ENCODE results near the gene CIAO1.

Gene CIAO1

DNA sequence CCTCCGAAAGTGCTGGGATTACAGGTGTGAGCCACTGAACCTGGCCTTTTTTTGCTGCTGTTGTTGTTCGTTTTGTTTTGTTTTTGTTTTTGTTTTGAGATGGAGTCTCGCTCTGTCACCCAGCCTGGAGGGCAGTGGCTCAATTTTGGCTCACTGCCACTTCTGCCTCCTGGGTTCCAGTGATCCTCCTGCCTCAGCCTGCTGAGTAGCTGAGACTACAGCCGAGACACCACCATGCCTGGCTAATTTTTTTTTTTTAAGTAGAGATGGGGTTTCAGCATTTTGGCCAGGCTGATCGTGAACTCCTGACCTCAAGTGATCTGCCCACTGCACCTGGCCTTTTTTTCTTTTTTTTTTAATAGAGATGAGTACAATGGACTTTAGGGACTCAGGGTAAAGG, 22.2 kb upstream of the CIAO1 start:
- TF ChIP-seq BACH2 (CRISPR knock-in tag; IDR thresholded peaks at IDR 0.05; ENCODE audit: borderline replicate concordance) (no peak), ISL1 (CRISPR knock-in tag; IDR thresholded peaks at IDR 0.05) (no peak), RARB (CRISPR knock-in tag; IDR thresholded peaks at IDR 0.05) (no peak), ZNF70 (CRISPR knock-in tag; IDR thresholded peaks at IDR 0.05) (no peak), PPARA (CRISPR knock-in tag; IDR thresholded peaks at IDR 0.05; ENCODE audit: borderline replicate concordance) (no peak), TOX (CRISPR knock-in tag; IDR thresholded peaks at IDR 0.05; ENCODE audit: borderline replicate concordance) (no peak), ZC3H10 (CRISPR knock-in tag; IDR thresholded peaks at IDR 0.05) (no peak), ZNF8 (CRISPR knock-in tag; IDR thresholded peaks at IDR 0.05) (no peak), ESRRG (CRISPR knock-in tag; IDR thresholded peaks at IDR 0.05) (no peak), OSR1 (CRISPR knock-in tag; IDR thresholded peaks at IDR 0.05) (no peak), TCF4 (CRISPR knock-in tag; IDR thresholded peaks at IDR 0.05; ENCODE audit: borderline replicate concordance) (no peak), CSDC2 (CRISPR knock-in tag; IDR thresholded peaks at IDR 0.05) (no peak), ARNTL (CRISPR knock-in tag; IDR thresholded peaks at IDR 0.05; ENCODE audit: borderline replicate concordance, low read depth) (no peak)
- TF ChIP-seq, protein P1, sequence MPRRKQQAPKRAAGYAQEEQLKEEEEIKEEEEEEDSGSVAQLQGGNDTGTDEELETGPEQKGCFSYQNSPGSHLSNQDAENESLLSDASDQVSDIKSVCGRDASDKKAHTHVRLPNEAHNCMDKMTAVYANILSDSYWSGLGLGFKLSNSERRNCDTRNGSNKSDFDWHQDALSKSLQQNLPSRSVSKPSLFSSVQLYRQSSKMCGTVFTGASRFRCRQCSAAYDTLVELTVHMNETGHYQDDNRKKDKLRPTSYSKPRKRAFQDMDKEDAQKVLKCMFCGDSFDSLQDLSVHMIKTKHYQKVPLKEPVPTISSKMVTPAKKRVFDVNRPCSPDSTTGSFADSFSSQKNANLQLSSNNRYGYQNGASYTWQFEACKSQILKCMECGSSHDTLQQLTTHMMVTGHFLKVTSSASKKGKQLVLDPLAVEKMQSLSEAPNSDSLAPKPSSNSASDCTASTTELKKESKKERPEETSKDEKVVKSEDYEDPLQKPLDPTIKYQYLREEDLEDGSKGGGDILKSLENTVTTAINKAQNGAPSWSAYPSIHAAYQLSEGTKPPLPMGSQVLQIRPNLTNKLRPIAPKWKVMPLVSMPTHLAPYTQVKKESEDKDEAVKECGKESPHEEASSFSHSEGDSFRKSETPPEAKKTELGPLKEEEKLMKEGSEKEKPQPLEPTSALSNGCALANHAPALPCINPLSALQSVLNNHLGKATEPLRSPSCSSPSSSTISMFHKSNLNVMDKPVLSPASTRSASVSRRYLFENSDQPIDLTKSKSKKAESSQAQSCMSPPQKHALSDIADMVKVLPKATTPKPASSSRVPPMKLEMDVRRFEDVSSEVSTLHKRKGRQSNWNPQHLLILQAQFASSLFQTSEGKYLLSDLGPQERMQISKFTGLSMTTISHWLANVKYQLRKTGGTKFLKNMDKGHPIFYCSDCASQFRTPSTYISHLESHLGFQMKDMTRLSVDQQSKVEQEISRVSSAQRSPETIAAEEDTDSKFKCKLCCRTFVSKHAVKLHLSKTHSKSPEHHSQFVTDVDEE (CRISPR knock-in tag; IDR thresholded peaks at IDR 0.05), result no peak
- TF ChIP-seq, protein P2, sequence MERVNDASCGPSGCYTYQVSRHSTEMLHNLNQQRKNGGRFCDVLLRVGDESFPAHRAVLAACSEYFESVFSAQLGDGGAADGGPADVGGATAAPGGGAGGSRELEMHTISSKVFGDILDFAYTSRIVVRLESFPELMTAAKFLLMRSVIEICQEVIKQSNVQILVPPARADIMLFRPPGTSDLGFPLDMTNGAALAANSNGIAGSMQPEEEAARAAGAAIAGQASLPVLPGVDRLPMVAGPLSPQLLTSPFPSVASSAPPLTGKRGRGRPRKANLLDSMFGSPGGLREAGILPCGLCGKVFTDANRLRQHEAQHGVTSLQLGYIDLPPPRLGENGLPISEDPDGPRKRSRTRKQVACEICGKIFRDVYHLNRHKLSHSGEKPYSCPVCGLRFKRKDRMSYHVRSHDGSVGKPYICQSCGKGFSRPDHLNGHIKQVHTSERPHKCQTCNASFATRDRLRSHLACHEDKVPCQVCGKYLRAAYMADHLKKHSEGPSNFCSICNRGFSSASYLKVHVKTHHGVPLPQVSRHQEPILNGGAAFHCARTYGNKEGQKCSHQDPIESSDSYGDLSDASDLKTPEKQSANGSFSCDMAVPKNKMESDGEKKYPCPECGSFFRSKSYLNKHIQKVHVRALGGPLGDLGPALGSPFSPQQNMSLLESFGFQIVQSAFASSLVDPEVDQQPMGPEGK (CRISPR knock-in tag; IDR thresholded peaks at IDR 0.05; ENCODE audit: borderline replicate concordance), result no peak
- no peak for ATAC-seq

DNA sequence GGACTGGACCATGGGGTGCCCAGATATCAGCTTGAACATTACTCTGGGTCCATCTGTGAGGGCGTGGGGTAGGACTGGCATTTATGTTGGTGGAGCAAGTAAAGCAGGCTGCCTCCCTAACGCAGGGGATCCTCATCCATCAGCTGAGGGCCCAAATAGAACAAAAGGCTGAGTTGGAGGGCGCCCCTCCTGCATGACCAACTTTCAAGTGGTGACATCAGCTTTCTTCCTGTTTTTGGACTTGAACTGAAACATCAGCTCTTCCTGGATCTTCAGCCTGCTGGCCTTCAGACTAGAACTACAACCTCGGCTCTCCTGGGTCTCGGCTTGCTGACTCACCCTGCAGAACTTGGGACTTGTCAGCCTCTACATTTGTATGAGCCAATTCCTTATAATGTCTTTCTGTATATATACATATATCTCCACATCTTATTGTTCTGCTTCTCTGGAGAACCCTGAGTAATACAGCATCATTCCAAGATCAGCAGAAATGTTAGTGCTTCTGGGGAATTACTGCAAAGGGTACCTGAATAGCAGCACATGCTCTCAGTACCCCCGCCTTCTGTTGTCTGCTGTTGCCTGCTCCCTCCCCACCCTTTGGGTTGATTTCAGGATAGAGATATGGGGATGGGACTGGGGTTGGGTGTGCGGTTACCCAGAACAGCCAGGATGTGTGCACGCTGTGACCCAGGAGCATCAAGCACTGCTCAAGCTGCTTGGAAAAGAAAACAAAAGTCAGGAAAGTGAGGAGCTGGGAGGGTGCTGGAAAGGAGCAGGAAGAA, 20.2 kb upstream of the CIAO1 start:
- no peak for ATAC-seq
- TF ChIP-seq ZFP30 (CRISPR knock-in tag; IDR thresholded peaks at IDR 0.05), result no peak
- no peak for TF ChIP-seq CSDC2 (CRISPR knock-in tag; IDR thresholded peaks at IDR 0.05)
- TF ChIP-seq, protein P3, sequence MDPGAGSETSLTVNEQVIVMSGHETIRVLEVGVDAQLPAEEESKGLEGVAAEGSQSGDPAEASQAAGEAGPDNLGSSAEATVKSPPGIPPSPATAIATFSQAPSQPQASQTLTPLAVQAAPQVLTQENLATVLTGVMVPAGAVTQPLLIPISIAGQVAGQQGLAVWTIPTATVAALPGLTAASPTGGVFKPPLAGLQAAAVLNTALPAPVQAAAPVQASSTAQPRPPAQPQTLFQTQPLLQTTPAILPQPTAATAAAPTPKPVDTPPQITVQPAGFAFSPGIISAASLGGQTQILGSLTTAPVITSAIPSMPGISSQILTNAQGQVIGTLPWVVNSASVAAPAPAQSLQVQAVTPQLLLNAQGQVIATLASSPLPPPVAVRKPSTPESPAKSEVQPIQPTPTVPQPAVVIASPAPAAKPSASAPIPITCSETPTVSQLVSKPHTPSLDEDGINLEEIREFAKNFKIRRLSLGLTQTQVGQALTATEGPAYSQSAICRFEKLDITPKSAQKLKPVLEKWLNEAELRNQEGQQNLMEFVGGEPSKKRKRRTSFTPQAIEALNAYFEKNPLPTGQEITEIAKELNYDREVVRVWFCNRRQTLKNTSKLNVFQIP (CRISPR knock-in tag; IDR thresholded peaks at IDR 0.05; ENCODE audit: borderline replicate concordance, low read depth), result no peak
- no peak for TF ChIP-seq ZC3H10 (CRISPR knock-in tag; IDR thresholded peaks at IDR 0.05)
- TF ChIP-seq PPARA (CRISPR knock-in tag; IDR thresholded peaks at IDR 0.05; ENCODE audit: borderline replicate concordance), result no peak
- TF ChIP-seq, protein P1 (CRISPR knock-in tag; IDR thresholded peaks at IDR 0.05), result no peak
- TF ChIP-seq ZNF8 (CRISPR knock-in tag; IDR thresholded peaks at IDR 0.05), result no peak
- TF ChIP-seq RARB (CRISPR knock-in tag; IDR thresholded peaks at IDR 0.05), result no peak

DNA sequence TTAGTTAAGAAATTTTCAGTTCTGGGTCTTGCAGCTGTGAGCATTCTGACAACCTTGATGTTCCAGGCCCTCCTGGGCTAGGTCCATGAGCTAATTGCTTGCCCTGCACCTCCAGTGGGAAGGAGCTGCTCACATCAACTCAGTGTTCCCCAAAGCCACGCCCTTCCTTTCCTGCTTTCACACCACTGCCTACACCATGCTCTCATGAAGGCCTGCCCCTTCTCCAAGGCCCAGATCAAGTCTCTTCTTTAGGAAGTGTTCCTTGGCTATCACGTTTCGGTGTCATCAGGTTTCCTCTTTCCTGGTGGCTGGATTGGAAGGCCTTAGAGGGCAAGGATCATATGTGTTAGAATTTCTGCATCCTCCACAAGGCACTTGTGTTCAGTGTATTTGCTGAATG, 19.0 kb upstream of the CIAO1 start:
- no peak for ATAC-seq
- TF ChIP-seq, protein P4, sequence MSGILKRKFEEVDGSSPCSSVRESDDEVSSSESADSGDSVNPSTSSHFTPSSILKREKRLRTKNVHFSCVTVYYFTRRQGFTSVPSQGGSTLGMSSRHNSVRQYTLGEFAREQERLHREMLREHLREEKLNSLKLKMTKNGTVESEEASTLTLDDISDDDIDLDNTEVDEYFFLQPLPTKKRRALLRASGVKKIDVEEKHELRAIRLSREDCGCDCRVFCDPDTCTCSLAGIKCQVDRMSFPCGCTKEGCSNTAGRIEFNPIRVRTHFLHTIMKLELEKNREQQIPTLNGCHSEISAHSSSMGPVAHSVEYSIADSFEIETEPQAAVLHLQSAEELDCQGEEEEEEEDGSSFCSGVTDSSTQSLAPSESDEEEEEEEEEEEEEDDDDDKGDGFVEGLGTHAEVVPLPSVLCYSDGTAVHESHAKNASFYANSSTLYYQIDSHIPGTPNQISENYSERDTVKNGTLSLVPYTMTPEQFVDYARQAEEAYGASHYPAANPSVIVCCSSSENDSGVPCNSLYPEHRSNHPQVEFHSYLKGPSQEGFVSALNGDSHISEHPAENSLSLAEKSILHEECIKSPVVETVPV (CRISPR knock-in tag; IDR thresholded peaks at IDR 0.05), result no peak
- TF ChIP-seq, protein P5, sequence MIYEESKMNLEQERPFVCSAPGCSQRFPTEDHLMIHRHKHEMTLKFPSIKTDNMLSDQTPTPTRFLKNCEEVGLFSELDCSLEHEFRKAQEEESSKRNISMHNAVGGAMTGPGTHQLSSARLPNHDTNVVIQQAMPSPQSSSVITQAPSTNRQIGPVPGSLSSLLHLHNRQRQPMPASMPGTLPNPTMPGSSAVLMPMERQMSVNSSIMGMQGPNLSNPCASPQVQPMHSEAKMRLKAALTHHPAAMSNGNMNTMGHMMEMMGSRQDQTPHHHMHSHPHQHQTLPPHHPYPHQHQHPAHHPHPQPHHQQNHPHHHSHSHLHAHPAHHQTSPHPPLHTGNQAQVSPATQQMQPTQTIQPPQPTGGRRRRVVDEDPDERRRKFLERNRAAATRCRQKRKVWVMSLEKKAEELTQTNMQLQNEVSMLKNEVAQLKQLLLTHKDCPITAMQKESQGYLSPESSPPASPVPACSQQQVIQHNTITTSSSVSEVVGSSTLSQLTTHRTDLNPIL (CRISPR knock-in tag; IDR thresholded peaks at IDR 0.05; ENCODE audit: low read depth), result no peak
- TF ChIP-seq ZNF8 (CRISPR knock-in tag; IDR thresholded peaks at IDR 0.05), result no peak
- TF ChIP-seq, protein P1 (CRISPR knock-in tag; IDR thresholded peaks at IDR 0.05), result no peak
- no peak for TF ChIP-seq ZNF565 (CRISPR knock-in tag; conservative IDR thresholded peaks at IDR 0.05; ENCODE audit: low read depth)
- TF ChIP-seq ZC3H10 (CRISPR knock-in tag; IDR thresholded peaks at IDR 0.05), result no peak
- TF ChIP-seq TOX (CRISPR knock-in tag; IDR thresholded peaks at IDR 0.05; ENCODE audit: borderline replicate concordance), result no peak
- TF ChIP-seq TCF4 (CRISPR knock-in tag; IDR thresholded peaks at IDR 0.05; ENCODE audit: borderline replicate concordance), result no peak
- TF ChIP-seq PPARA (CRISPR knock-in tag; IDR thresholded peaks at IDR 0.05; ENCODE audit: borderline replicate concordance), result no peak
- TF ChIP-seq ZFP30 (CRISPR knock-in tag; IDR thresholded peaks at IDR 0.05), result no peak
- no peak for TF ChIP-seq OSR1 (CRISPR knock-in tag; IDR thresholded peaks at IDR 0.05)
- TF ChIP-seq CSDC2 (CRISPR knock-in tag; IDR thresholded peaks at IDR 0.05), result no peak
